HCT116 (cell line): ENCODE results near the gene PYDC1. TPM values are rescaled to one million over a fixed set of nuclear protein-coding genes. Genes with fewer than 3 reads are reported as not detected.

Experiments
- ATAC-seq: fragments of 200-7000 bp; cut with Tn5 transposase; 2 replicates; pipeline ENCODE4 v1.9.1; 2020; ENCODE audit warnings: mild to moderate bottlenecking, moderate library complexity
- BruUV-seq: library from RNA; stranded (reverse); fragments of 400-500 nt; replicated peaks from 2 replicates; lab custom pipeline; 2021; lab: Mats Ljungman, UMichigan
- CTCF ChIA-PET: fragments of 300-600 bp; sonication (Branson Sonifier 250); formaldehyde crosslinking; loops from one replicate; lab custom pipeline; 2021; ENCODE audit warnings: antibody characterized with exemption; lab: Charles Lee
- POLR2A ChIA-PET: fragments of 300-600, 350-600 bp; sonication (Branson Sonifier 250); formaldehyde crosslinking; loops from one replicate; lab custom pipeline; 2021; ENCODE audit warnings: antibody characterized with exemption; lab: Charles Lee
- RAD21 ChIA-PET, 2 experiments: fragments of 300-600 bp; sonication (Branson Sonifier 250); formaldehyde crosslinking; loops; one replicate each; lab custom pipeline; 2023; ENCODE audit warnings: low total read pairs in 2 of 2; ENCODE audit not compliant: uncharacterized antibody in 2 of 2, unreplicated experiment in 2 of 2, low non-redundant PET in 1 of 2; lab: Charles Lee
- DNase-seq: peaks from one replicate; pipeline ENCODE4 v3.0.0-alpha.2; 2010; ENCODE audit warnings: low read depth, low spot score
- H2AFZ ChIP-seq: fragments of 200-600 bp; shearing (Covaris generic), sonication (generic); 2 replicates; pipeline ENCODE4 v1.6.1; 2017; ENCODE audit warnings: low read depth, mixed run types, mixed read lengths, antibody characterized with exemption, low read length; ENCODE audit not compliant: poor library complexity, severe bottlenecking
- H3K27ac ChIP-seq: 2 replicates; pipeline ENCODE4 v1.5.1; 2012; ENCODE audit warnings: low read depth, low read length
- H3K27me3 ChIP-seq: fragments of 200-600 bp; sonication (generic); 2 replicates; pipeline ENCODE4 v1.6.1; 2016; ENCODE audit warnings: mixed run types, low read length, mixed read lengths; ENCODE audit not compliant: insufficient read depth
- H3K36me3 ChIP-seq, 2 experiments: fragments of 200-500 bp in 1 of 2; fragments of 200-600 bp in 1 of 2; sonication (Bioruptor generic) in 1 of 2; sonication (generic) in 1 of 2; 2 replicates each; pipeline versions ENCODE4 v1.5.1 to v1.6.1; 2014 to 2016; ENCODE audit warnings: low read length in 2 of 2, inconsistent platforms in 1 of 2, mixed read lengths in 1 of 2, mixed run types in 1 of 2; ENCODE audit not compliant: insufficient read depth in 2 of 2, control insufficient read depth in 1 of 2
- H3K4me1 ChIP-seq, 2 experiments: fragments of 200-600 bp in 1 of 2; sonication (generic) in 1 of 2; 2 replicates each; pipeline versions ENCODE4 v1.5.1 to v1.6.1; 2012 to 2017; ENCODE audit warnings: low read length in 2 of 2, inconsistent platforms in 1 of 2, mild to moderate bottlenecking in 1 of 2, mixed read lengths in 1 of 2, mixed run types in 1 of 2, moderate library complexity in 1 of 2; ENCODE audit not compliant: insufficient read depth in 2 of 2, control insufficient read depth in 1 of 2
- H3K4me2 ChIP-seq: fragments of 200-600 bp; sonication (generic); 2 replicates; pipeline ENCODE4 v1.6.1; 2017; ENCODE audit warnings: mixed run types, low read length, mixed read lengths
- H3K4me3 ChIP-seq, 2 experiments: fragments of 200-600 bp in 1 of 2; sonication (generic) in 1 of 2; replicated peaks in 1 of 2; 2 replicates each; pipeline ENCODE4 v1.5.1; 2011 to 2016; ENCODE audit warnings: low read length in 2 of 2, control low read depth in 1 of 2, low read depth in 1 of 2, mild to moderate bottlenecking in 1 of 2, mixed read lengths in 1 of 2, mixed run types in 1 of 2
- H3K79me2 ChIP-seq: fragments of 200-600 bp; sonication (generic); 2 replicates; pipeline ENCODE4 v1.6.1; 2017; ENCODE audit warnings: mild to moderate bottlenecking, mixed run types, low read length, moderate library complexity, mixed read lengths; ENCODE audit not compliant: insufficient read depth
- H3K9ac ChIP-seq: fragments of 200-600 bp; sonication (generic); 2 replicates; pipeline ENCODE4 v1.6.1; 2016; ENCODE audit warnings: low read length, mixed read lengths
- H3K9me2 ChIP-seq: fragments of 200-600 bp; sonication (generic), shearing (Covaris generic); 2 replicates; pipeline ENCODE4 v1.6.1; 2017; ENCODE audit warnings: mixed run types, mild to moderate bottlenecking, moderate library complexity; ENCODE audit not compliant: insufficient read depth
- H3K9me3 ChIP-seq, 2 experiments: fragments of 200-500 bp in 1 of 2; fragments of 200-600 bp in 1 of 2; sonication (Bioruptor generic) in 1 of 2; sonication (generic) in 1 of 2; 2 replicates each; pipeline ENCODE4 v1.6.1; 2014 to 2017; ENCODE audit warnings: low read length in 2 of 2, mixed read lengths in 2 of 2, inconsistent platforms in 1 of 2, low read depth in 1 of 2, mild to moderate bottlenecking in 1 of 2, mixed run types in 1 of 2, moderate library complexity in 1 of 2; ENCODE audit not compliant: control insufficient read depth in 1 of 2, insufficient read depth in 1 of 2
- H4K20me1 ChIP-seq: fragments of 200-600 bp; sonication (generic), shearing (Covaris generic); 2 replicates; pipeline ENCODE4 v1.6.1; 2017; ENCODE audit warnings: mixed run types, mild to moderate bottlenecking, moderate library complexity; ENCODE audit not compliant: insufficient read depth
- CBX3 ChIP-seq: IDR thresholded peaks from 2 replicates; pipeline ENCODE4 v1.6.1; 2012; ENCODE audit warnings: low read depth
- EGR1 ChIP-seq: IDR thresholded peaks from 2 replicates; pipeline ENCODE4 v1.6.1; 2012; ENCODE audit warnings: low read depth
- ELF1 ChIP-seq: IDR thresholded peaks from 2 replicates; pipeline ENCODE4 v1.6.1; 2012; ENCODE audit warnings: low read depth, borderline replicate concordance
- EZH2 ChIP-seq: fragments of 200-600 bp; sonication (generic); IDR thresholded peaks from 2 replicates; pipeline ENCODE4 v1.6.1; 2017; ENCODE audit warnings: antibody characterized with exemption, mixed run types
- EZH2phosphoT487 ChIP-seq: fragments of 200-600 bp; IDR thresholded peaks from 2 replicates; pipeline ENCODE4 v1.6.1; 2018; ENCODE audit warnings: antibody characterized with exemption, borderline replicate concordance
- FOSL1 ChIP-seq: IDR thresholded peaks from 2 replicates; pipeline ENCODE4 v1.6.1; 2012; ENCODE audit warnings: low read depth
- JUND ChIP-seq: IDR thresholded peaks from 2 replicates; pipeline ENCODE4 v1.6.1; 2012
- POLR2A ChIP-seq: IDR thresholded peaks from 2 replicates; pipeline ENCODE4 v1.7.0; 2011; ENCODE audit warnings: borderline replicate concordance; ENCODE audit not compliant: insufficient read depth, insufficient read length; ENCODE audit errors: extremely low read depth
- POLR2AphosphoS5 ChIP-seq: IDR thresholded peaks from 2 replicates; pipeline ENCODE4 v1.6.1; 2011; ENCODE audit warnings: mild to moderate bottlenecking, low read depth, low read length, moderate library complexity
- RAD21 ChIP-seq: IDR thresholded peaks from 2 replicates; pipeline ENCODE4 v1.6.1; 2012; ENCODE audit warnings: low read depth, mild to moderate bottlenecking
- SIN3A ChIP-seq: IDR thresholded peaks from 2 replicates; pipeline ENCODE4 v1.6.1; 2012; ENCODE audit warnings: low read depth
- SP1 ChIP-seq: IDR thresholded peaks from 2 replicates; pipeline ENCODE4 v1.6.1; 2012; ENCODE audit warnings: low read depth
- SRF ChIP-seq: IDR thresholded peaks from 2 replicates; pipeline ENCODE4 v1.6.1; 2012; ENCODE audit warnings: low read depth
- TCF7L2 ChIP-seq: IDR thresholded peaks from 2 replicates; pipeline ENCODE4 v1.7.0; 2011; ENCODE audit warnings: borderline replicate concordance, inconsistent platforms; ENCODE audit not compliant: insufficient read depth, insufficient read length; ENCODE audit errors: extremely low read depth
- YY1 ChIP-seq: IDR thresholded peaks from 2 replicates; pipeline ENCODE4 v1.6.1; 2011; ENCODE audit warnings: low read length, low read depth, moderate library complexity, mild to moderate bottlenecking; ENCODE audit not compliant: insufficient replicate concordance; ENCODE audit errors: extremely low read depth
- ZFX ChIP-seq: fragments of 450-650 bp; IDR thresholded peaks from 2 replicates; pipeline ENCODE4 v1.6.1; 2017
- ZNF274 ChIP-seq: fragments of 200-500 bp; sonication (Bioruptor generic); IDR thresholded peaks from 2 replicates; pipeline ENCODE4 v1.6.1; 2014; ENCODE audit warnings: mild to moderate bottlenecking, low read depth, low read length, inconsistent platforms
- intact Hi-C: fragments of 100-400 bp; cut with micrococcal nuclease; formaldehyde crosslinking; loops from 2 replicates; pipeline ENCODE4 v1.10.0; 2022
- total RNA-seq: library from RNA; stranded (reverse); gene quantifications from one replicate; pipeline ENCODE4 v1.2.1, GENCODE V29; 2021; ENCODE audit not compliant: unreplicated experiment
- TF ChIP-seq, protein P1 (sequence below): IDR thresholded peaks from 2 replicates; pipeline ENCODE4 v1.6.1; 2012
- TF ChIP-seq, protein P2 (sequence below): IDR thresholded peaks from 2 replicates; pipeline ENCODE4 v1.6.1; 2012
- TF ChIP-seq, protein P3 (sequence below), 3 experiments: fragments of 200-600 bp in 1 of 3; sonication (generic) in 1 of 3; IDR thresholded peaks in 2 of 3; conservative IDR thresholded peaks in 1 of 3; 2 replicates each; pipeline ENCODE4 v1.5.1; 2012 to 2017; ENCODE audit warnings: low read depth in 2 of 3, low read length in 2 of 3, antibody characterized with exemption in 1 of 3, borderline replicate concordance in 1 of 3, control low read depth in 1 of 3, mild to moderate bottlenecking in 1 of 3, mixed read lengths in 1 of 3, mixed run types in 1 of 3, moderate library complexity in 1 of 3; ENCODE audit not compliant: insufficient read depth in 1 of 3

The PYDC1 gene
- total RNA-seq, 1 experiment from 2014 or later, result not detected

DNA sequence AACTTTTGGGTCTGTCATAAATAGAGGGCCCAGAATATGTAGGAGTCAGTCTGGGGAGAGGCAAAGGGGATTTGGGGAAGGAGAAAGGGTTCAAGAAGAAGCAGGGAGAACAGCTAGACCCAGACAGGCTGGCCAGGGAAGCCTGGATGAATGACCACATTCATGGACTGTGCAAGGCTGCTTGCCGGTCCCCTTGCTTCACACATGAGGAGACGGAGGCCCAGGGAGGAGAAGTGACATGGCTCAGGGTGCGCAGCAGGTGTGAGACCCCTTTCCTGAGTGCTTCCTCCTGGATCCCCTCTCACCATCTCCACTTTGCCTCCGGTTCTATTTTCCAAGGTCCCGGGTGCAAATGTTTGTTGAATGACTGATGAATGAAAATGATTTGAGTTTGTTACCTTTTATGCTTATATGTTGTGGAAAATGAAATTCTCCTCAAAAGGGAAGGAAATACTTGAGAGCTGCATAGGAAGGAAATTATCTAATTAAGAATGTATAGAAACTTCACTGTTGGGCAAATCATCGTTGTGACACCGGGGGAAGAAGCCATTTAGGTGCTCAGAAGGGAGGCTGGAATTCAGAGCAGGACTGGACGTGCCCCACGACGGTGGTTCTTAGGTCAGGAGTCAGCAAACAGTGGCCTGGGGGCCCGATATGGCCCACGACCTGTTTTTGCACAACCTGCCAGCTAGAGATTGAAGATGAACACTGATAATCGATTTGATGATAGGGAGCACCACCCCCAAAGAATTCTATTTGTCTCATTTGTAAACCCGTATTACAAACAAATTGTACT is 43.4 kb upstream of the PYDC1 start:
- Histone ChIP-seq H3K9me3 (no peaks in the 10 kb centered on the region), H3K9ac (no peak overlapping the region), H3K27me3 (no peaks in the 10 kb centered on the region), H4K20me1 (no peaks in the 10 kb centered on the region), H3K9me2 (no peaks in the 10 kb centered on the region), H3K79me2 (no peaks in the 10 kb centered on the region), H2AFZ (no peak overlapping the region), H3K4me2 (no peak overlapping the region), H3K27ac (no peak overlapping the region), H3K36me3 (no peaks in the 10 kb centered on the region), H3K4me3 (no peak overlapping the region), H3K4me1 (peaks cover 0 to 6% of the 10 kb centered on the region in 2 experiments; a peak in 1 of 4 replicates)
- TF ChIP-seq RAD21 (no peak), POLR2AphosphoS5 (no peak), SP1 (no peak), EGR1 (no peak), ELF1 (no peak), EZH2phosphoT487 (no peak), EZH2 (no peak), CBX3 (no peak), SIN3A (no peak), TCF7L2 (no peak), ZFX (no peak), YY1 (no peak), SRF (no peak), POLR2A (no peak), JUND (no peak), ZNF274 (no peak), FOSL1 (no peak)
- TF ChIP-seq, protein P1, sequence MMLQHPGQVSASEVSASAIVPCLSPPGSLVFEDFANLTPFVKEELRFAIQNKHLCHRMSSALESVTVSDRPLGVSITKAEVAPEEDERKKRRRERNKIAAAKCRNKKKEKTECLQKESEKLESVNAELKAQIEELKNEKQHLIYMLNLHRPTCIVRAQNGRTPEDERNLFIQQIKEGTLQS, result no peak
- TF ChIP-seq, protein P2, sequence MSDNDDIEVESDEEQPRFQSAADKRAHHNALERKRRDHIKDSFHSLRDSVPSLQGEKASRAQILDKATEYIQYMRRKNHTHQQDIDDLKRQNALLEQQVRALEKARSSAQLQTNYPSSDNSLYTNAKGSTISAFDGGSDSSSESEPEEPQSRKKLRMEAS, result no peak
- TF ChIP-seq, protein P3, sequence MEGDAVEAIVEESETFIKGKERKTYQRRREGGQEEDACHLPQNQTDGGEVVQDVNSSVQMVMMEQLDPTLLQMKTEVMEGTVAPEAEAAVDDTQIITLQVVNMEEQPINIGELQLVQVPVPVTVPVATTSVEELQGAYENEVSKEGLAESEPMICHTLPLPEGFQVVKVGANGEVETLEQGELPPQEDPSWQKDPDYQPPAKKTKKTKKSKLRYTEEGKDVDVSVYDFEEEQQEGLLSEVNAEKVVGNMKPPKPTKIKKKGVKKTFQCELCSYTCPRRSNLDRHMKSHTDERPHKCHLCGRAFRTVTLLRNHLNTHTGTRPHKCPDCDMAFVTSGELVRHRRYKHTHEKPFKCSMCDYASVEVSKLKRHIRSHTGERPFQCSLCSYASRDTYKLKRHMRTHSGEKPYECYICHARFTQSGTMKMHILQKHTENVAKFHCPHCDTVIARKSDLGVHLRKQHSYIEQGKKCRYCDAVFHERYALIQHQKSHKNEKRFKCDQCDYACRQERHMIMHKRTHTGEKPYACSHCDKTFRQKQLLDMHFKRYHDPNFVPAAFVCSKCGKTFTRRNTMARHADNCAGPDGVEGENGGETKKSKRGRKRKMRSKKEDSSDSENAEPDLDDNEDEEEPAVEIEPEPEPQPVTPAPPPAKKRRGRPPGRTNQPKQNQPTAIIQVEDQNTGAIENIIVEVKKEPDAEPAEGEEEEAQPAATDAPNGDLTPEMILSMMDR (IDR thresholded peaks at IDR 0.05 in 2 of 3, conservative IDR thresholded peaks at IDR 0.05 in 1 of 3; ENCODE audit: borderline replicate concordance in 1 of 3, insufficient read depth in 1 of 3, low read depth in 2 of 3, low read length in 2 of 3), result no peak
- intact Hi-C loops, result no loop called here
- DNase-seq (no peak), ATAC-seq (no peak)
- POLR2A ChIA-PET, result interaction anchor here (0.7 kb wide), 1 partner anchor 173 kb away, joined by 3 read pairs; no protein-coding TSS in a partner anchor
- BruUV-seq, result no TSS peak
- RAD21 ChIA-PET, result no interaction called here
- CTCF ChIA-PET, result no interaction called here
